ENCODE data around the gene MXRA8. TPM values are rescaled to one million over a fixed set of nuclear protein-coding genes. Genes with fewer than 3 reads are reported as not detected.

MXRA8 gene
- total and polyA plus RNA-seq, 9 of the 15 experiments (the other 6 are each of a cell fraction or from before 2014, with no cell fraction given): 0.66 to 11.3 (median 6.3) TPM

DNA sequence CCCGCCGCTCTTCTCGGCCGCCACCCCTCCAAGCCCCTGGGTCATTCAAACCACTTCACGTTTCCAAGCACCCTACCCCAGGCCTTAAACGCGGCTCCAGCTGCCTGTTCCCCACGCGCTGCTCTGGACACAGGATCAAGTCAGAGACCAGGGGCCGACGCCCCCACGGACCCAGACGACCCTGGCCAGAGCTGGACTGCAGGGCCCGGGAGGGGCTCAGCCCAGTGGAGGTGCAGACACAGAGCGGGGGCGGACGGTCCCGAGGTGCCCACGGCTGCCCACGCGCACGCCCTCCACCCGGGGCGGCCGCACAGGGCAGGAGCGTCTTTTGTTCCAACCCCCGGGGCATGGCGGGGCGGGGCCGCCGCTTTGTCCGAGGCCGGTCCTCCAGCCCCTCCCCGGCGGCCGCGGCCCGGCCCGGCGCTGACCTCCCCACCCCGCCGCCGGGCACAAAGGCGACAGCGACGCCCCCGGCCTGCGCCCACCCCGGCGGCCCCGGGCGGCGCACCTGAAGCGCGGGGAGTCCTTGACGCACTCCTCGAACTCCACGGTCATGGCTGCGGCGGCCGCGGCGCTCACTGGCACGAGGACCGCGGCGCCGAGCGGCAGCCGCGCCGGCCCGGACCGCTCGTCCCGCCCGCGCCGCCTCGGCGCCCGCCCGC lies 51.0 kb downstream of the MXRA8 start (continued):
- no peak for TF ChIP-seq EZH2 (IDR thresholded peaks at IDR 0.05; ENCODE audit: borderline replicate concordance, low read depth, low read length)
- TF ChIP-seq CLOCK (CRISPR knock-in tag; IDR thresholded peaks at IDR 0.05; ENCODE audit: borderline replicate concordance): no peak
- TF ChIP-seq THAP7 (CRISPR knock-in tag; IDR thresholded peaks at IDR 0.05): 0 out of 2 replicates have a peak, but pooled peaks have one; percentile 16
- TF ChIP-seq NR2C2 (CRISPR knock-in tag; IDR thresholded peaks at IDR 0.05): no peak; the same call in 1 of the 2 replicates
- TF ChIP-seq NR2C2 (tag; IDR thresholded peaks at IDR 0.05): no peak
- peak; percentile 15 for TF ChIP-seq HMGN3 (IDR thresholded peaks at IDR 0.05; ENCODE audit: borderline replicate concordance, extremely low read depth, insufficient read length, low read depth, low read length)
- TF ChIP-seq MEF2A (IDR thresholded peaks at IDR 0.05; ENCODE audit: control insufficient read depth, low read depth, low read length): no peak
- no peak for TF ChIP-seq NCOA2 (IDR thresholded peaks at IDR 0.05; ENCODE audit: partially characterized antibody in 2 of 2)
- TF ChIP-seq ZNF75A (CRISPR knock-in tag; IDR thresholded peaks at IDR 0.05): no peak
- TF ChIP-seq FOXK2 (conservative IDR thresholded peaks at IDR 0.05 in 1 of 2, IDR thresholded peaks at IDR 0.05 in 1 of 2; ENCODE audit: low read depth in 2 of 2): no peak
- TF ChIP-seq KAT8 (IDR thresholded peaks at IDR 0.05; ENCODE audit: low read depth): no peak
- no peak for TF ChIP-seq E2F1 (CRISPR knock-in tag; IDR thresholded peaks at IDR 0.05)
- TF ChIP-seq PHB (CRISPR knock-in tag; IDR thresholded peaks at IDR 0.05): no peak
- TF ChIP-seq ATF2 (CRISPR knock-in tag; IDR thresholded peaks at IDR 0.05): no peak
- TF ChIP-seq SMAD3 (CRISPR knock-in tag; conservative IDR thresholded peaks at IDR 0.05): no peak
- no peak for TF ChIP-seq TSC22D4 (tag; IDR thresholded peaks at IDR 0.05)
- no peak; the same call in 1 of the 2 replicates for TF ChIP-seq POLR2G (IDR thresholded peaks at IDR 0.05; ENCODE audit: low read depth, low read length)
- no peak for TF ChIP-seq SMAD1 (IDR thresholded peaks at IDR 0.05; ENCODE audit: low read depth, low read length, partially characterized antibody)
- TF ChIP-seq ZEB2 (IDR thresholded peaks at IDR 0.05): no peak
- TF ChIP-seq SAFB (IDR thresholded peaks at IDR 0.05; ENCODE audit: borderline replicate concordance, low read depth, low read length): peak; percentile 81
- no peak for TF ChIP-seq ELK3 (CRISPR knock-in tag; IDR thresholded peaks at IDR 0.05)
